ENCODE data around the gene ZC3HAV1. TPM values are rescaled to one million over a fixed set of nuclear protein-coding genes. Genes with fewer than 3 reads are reported as not detected.

The ZC3HAV1 gene
- total and polyA plus RNA-seq, 2 of the 4 experiments (the other 2 are of a cell fraction): 9.9 to 22.4 TPM

DNA sequence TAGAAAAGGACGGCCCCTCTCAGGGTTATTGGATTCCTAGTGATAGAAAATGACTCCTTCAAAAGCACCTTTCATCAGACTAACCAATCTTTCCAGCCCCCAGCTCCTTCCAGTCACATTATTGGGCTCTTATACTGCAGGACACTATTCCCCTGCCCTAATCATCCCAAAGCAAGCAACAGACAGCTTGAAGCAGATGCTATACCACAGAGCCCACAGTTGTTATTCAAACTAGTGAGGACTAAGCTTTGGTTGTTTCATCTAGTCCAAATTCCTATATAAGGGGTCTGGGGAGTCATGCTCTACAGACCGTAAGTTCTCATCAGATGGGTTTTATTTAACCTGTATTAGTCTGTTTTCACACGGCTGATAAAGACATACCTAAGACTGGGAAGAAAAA, 98.1 kb downstream of the ZC3HAV1 start:
- no CpG with 5 or more reads among the region's 3 CpGs for WGBS, 2 experiments (ENCODE audit: extremely low coverage in 2 of 2, insufficient read length in 1 of 2)

More for the DNA sequence above, 98.1 kb downstream of the ZC3HAV1 start:
- Histone ChIP-seq H3K9ac (ENCODE audit: low read depth, low read length) (no peak overlapping the region), H3K23ac (ENCODE audit: low read depth, low read length) (no peak overlapping the region), H2AK9ac (replicated peaks; ENCODE audit: low read depth, low read length, poor library complexity) (no peak overlapping the region), H2AK5ac (ENCODE audit: low read depth, low read length) (no peak overlapping the region), H3K9me3 (ENCODE audit: control insufficient read depth, insufficient read depth, low read length) (no peaks in the 10 kb centered on the region), H3K56ac (ENCODE audit: extremely low read depth, insufficient read depth, low read length) (no peak overlapping the region), H3K36me3 (ENCODE audit: control insufficient read depth, insufficient read depth, low read length) (no peaks in the 10 kb centered on the region), H3K27me3 (ENCODE audit: control insufficient read depth, insufficient read depth, low read length) (peaks cover 5% of the 10 kb centered on the region; the same call in 1 of the 2 replicates), H3K14ac (replicated peaks; ENCODE audit: low read depth, low read length) (no peak overlapping the region), H3K18ac (ENCODE audit: low read depth, low read length) (no peak overlapping the region), H2BK20ac (ENCODE audit: low read depth, low read length) (no peak overlapping the region), H3K79me1 (ENCODE audit: low read depth in 1 of 2, low read length in 2 of 2) (no peaks in the 10 kb centered on the region), H3K4ac (ENCODE audit: low read depth, low read length) (no peak overlapping the region), H2BK15ac (ENCODE audit: low read depth, low read length) (no peak overlapping the region), H3K27ac (ENCODE audit: insufficient read depth, low read length) (no peak overlapping the region), H4K8ac (ENCODE audit: low read depth in 2 of 2, low read length in 2 of 2) (no peak overlapping the region), H2AFZ (replicated peaks; ENCODE audit: low read length, poor library complexity) (no peak overlapping the region), H2BK120ac (ENCODE audit: low read depth, low read length) (no peak overlapping the region), H3K4me3 (ENCODE audit: insufficient read depth, low read depth, low read length) (no peak overlapping the region), H4K20me1 (ENCODE audit: insufficient read depth, low read length) (no peaks in the 10 kb centered on the region), H3K4me1 (ENCODE audit: control insufficient read depth, insufficient read depth, low read length) (no peaks in the 10 kb centered on the region), H2BK5ac (ENCODE audit: low read depth, low read length, poor library complexity, severe bottlenecking) (no peak overlapping the region), H3K4me2 (ENCODE audit: low read depth, low read length) (no peak overlapping the region), H4K91ac (ENCODE audit: insufficient read depth, low read depth, low read length) (no peak overlapping the region), H4K5ac (ENCODE audit: low read depth, low read length) (no peak overlapping the region), H3K9me1 (ENCODE audit: insufficient read depth, low read length) (no peaks in the 10 kb centered on the region)
- DNase-seq (no peak), ATAC-seq (ENCODE audit: low read depth) (no peak)
- in situ Hi-C loops (cut with MboI; ENCODE audit: low sequenced_read_pairs): no loop called here
- dilution Hi-C loops (cut with HindIII; ENCODE audit: low sequenced_read_pairs, unreplicated experiment): no loop called here
- ChIA-PET POLR2A (ENCODE audit: unreplicated experiment) (no interaction called here), CTCF (no interaction called here)
- no peak for TF ChIP-seq POLR2A (IDR thresholded peaks at IDR 0.05; ENCODE audit: low read depth, low read length)
- TF ChIP-seq NFE2L2 (IDR thresholded peaks at IDR 0.05; ENCODE audit: low read depth, low read length): no peak
- TF ChIP-seq BHLHE40 (IDR thresholded peaks at IDR 0.05; ENCODE audit: low read depth, low read length): no peak
- TF ChIP-seq, protein P1, sequence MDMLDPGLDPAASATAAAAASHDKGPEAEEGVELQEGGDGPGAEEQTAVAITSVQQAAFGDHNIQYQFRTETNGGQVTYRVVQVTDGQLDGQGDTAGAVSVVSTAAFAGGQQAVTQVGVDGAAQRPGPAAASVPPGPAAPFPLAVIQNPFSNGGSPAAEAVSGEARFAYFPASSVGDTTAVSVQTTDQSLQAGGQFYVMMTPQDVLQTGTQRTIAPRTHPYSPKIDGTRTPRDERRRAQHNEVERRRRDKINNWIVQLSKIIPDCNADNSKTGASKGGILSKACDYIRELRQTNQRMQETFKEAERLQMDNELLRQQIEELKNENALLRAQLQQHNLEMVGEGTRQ (IDR thresholded peaks at IDR 0.05; ENCODE audit: low read depth, low read length): no peak
- TF ChIP-seq MAFK (IDR thresholded peaks at IDR 0.05; ENCODE audit: low read depth, low read length): no peak
- TF ChIP-seq CEBPB (IDR thresholded peaks at IDR 0.05; ENCODE audit: low read depth, low read length): no peak
- TF ChIP-seq RFX5 (IDR thresholded peaks at IDR 0.05; ENCODE audit: low read depth, low read length): no peak
- no peak for TF ChIP-seq SMC3 (IDR thresholded peaks at IDR 0.05; ENCODE audit: low read depth, low read length)
- TF ChIP-seq, protein P2, sequence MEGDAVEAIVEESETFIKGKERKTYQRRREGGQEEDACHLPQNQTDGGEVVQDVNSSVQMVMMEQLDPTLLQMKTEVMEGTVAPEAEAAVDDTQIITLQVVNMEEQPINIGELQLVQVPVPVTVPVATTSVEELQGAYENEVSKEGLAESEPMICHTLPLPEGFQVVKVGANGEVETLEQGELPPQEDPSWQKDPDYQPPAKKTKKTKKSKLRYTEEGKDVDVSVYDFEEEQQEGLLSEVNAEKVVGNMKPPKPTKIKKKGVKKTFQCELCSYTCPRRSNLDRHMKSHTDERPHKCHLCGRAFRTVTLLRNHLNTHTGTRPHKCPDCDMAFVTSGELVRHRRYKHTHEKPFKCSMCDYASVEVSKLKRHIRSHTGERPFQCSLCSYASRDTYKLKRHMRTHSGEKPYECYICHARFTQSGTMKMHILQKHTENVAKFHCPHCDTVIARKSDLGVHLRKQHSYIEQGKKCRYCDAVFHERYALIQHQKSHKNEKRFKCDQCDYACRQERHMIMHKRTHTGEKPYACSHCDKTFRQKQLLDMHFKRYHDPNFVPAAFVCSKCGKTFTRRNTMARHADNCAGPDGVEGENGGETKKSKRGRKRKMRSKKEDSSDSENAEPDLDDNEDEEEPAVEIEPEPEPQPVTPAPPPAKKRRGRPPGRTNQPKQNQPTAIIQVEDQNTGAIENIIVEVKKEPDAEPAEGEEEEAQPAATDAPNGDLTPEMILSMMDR (conservative IDR thresholded peaks at IDR 0.05; ENCODE audit: low read depth, low read length): no peak
- no peak for TF ChIP-seq MXI1 (IDR thresholded peaks at IDR 0.05; ENCODE audit: borderline replicate concordance, low read depth, low read length)
- TF ChIP-seq RCOR1 (IDR thresholded peaks at IDR 0.05; ENCODE audit: insufficient replicate concordance, low read length): no peak
- TF ChIP-seq CHD1 (IDR thresholded peaks at IDR 0.05; ENCODE audit: low read depth, low read length): no peak
- BruUV-seq (replicated peaks): no TSS peak
- intact Hi-C loops (cut with micrococcal nuclease): no loop called here
